Mucosa of descending colon (tissue), 3 donors: ENCODE measurements around the gene MTG1. TPM values are rescaled to one million over a fixed set of nuclear protein-coding genes. Genes with fewer than 3 reads are reported as not detected.
A peak's percentile ranks its signal among the peaks of the same experiment; 100 is the strongest.
"Not testable (repeated sequence)": the region's sequence is repeated elsewhere in the genome, so short reads cannot be mapped to it uniquely, and the experiment has no call there.

Source experiments
- ATAC-seq: fragments of 200-7000 bp; cut with Tn5 transposase; one replicate; pipeline ENCODE4 v1.9.1; 2020; ENCODE audit warnings: mild to moderate bottlenecking, moderate library complexity
- DNase-seq, 3 donors: peaks; one replicate each; pipeline ENCODE4 v3.0.0-alpha.2; 2020
- H3K36me3 ChIP-seq: fragments of 200-600 bp; one replicate; pipeline ENCODE4 v1.8.0; 2021; ENCODE audit warnings: low read depth, mild to moderate bottlenecking
- H3K4me1 ChIP-seq: fragments of 200-600 bp; one replicate; pipeline ENCODE4 v1.8.0; 2021; ENCODE audit warnings: low read depth, mild to moderate bottlenecking
- H3K4me3 ChIP-seq: fragments of 200-600 bp; one replicate; pipeline ENCODE4 v1.8.0; 2021; ENCODE audit warnings: mild to moderate bottlenecking
- H3K9me3 ChIP-seq: fragments of 200-600 bp; one replicate; pipeline ENCODE4 v1.8.0; 2021; ENCODE audit warnings: mild to moderate bottlenecking
- intact Hi-C, 2 donors: fragments of 100-400 bp; cut with DNase I in 1 of 2; cut with micrococcal nuclease in 1 of 2; formaldehyde crosslinking; loops; one replicate each; pipeline versions ENCODE4 v1.11.0 to v1.11.1; 2022; cut with DNase I, micrococcal nuclease
- total RNA-seq, 3 donors: library from RNA; stranded (reverse); fragmentation: NEBNext Ultra II Directional in 2 of 3; extraction: Animal tissue kit (Norgen Biotek cat#: 25700) in 2 of 3; gene quantifications; one replicate each; pipeline versions ENCODE4 v1.2.1 to v1.2.4, GENCODE V29; 2021 to 2023
- TF ChIP-seq, protein P1 (sequence below): fragments of 200-600 bp; IDR thresholded peaks from one replicate; pipeline ENCODE4 v1.8.0; 2022; ENCODE audit warnings: antibody characterized with exemption, mild to moderate bottlenecking
- donor health status: DM: no; HTN: no; CAD: no; lungs with moderate emphysema.
- donor health status: DM: no; HTN: no; CAD: no.
- donor health status: DM: no; HTN: yes; CAD: no.

MTG1 gene
- total RNA-seq, 3 donors from 2014 or later, result 43.6 to 52.7 (median 45.6) TPM

DNA sequence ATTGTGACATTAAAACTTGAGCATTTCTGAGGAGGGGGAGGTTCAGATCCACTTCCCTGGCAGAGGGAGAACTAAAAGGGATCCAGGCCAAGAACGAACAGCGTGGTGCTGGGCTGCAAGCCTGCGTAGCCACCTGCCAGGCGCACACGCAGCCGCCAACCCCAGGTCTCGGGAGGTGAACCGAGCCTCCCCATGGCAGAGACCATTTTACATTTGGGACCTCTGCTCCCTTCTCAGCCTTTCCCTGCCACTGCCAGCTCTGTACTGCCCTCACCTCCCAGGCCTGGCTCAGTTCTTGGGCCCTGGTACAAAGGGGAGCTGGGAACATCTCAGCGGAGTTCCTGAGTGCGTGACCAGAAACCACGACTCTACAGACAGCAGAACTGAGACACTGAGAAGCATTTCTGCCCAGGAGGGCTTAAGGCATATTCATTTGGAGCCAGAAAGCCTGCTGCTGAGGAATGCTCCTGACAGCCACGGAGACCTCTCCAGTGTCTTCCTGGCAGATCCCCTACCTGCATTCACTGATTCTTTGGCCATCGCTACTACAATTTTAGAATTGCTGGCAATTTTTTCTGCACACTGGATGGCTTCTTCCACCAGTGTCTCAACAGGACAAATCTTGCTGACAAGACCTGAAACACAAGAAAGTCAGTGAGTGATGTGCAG, 28.4 kb upstream of the MTG1 start:
- H3K4me1 ChIP-seq, result peaks cover 12% of the 10 kb centered on the region
- H3K36me3 ChIP-seq, result peaks cover 5% of the 10 kb centered on the region
- peak in 1 of 3 donors; percentile 24 for DNase-seq
- no peaks in the 10 kb centered on the region for H3K9me3 ChIP-seq
- no peak for ATAC-seq
- TF ChIP-seq, protein P1, sequence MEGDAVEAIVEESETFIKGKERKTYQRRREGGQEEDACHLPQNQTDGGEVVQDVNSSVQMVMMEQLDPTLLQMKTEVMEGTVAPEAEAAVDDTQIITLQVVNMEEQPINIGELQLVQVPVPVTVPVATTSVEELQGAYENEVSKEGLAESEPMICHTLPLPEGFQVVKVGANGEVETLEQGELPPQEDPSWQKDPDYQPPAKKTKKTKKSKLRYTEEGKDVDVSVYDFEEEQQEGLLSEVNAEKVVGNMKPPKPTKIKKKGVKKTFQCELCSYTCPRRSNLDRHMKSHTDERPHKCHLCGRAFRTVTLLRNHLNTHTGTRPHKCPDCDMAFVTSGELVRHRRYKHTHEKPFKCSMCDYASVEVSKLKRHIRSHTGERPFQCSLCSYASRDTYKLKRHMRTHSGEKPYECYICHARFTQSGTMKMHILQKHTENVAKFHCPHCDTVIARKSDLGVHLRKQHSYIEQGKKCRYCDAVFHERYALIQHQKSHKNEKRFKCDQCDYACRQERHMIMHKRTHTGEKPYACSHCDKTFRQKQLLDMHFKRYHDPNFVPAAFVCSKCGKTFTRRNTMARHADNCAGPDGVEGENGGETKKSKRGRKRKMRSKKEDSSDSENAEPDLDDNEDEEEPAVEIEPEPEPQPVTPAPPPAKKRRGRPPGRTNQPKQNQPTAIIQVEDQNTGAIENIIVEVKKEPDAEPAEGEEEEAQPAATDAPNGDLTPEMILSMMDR, result no peak
- intact Hi-C loops, result no loop called here
- no peak overlapping the region for H3K4me3 ChIP-seq

DNA sequence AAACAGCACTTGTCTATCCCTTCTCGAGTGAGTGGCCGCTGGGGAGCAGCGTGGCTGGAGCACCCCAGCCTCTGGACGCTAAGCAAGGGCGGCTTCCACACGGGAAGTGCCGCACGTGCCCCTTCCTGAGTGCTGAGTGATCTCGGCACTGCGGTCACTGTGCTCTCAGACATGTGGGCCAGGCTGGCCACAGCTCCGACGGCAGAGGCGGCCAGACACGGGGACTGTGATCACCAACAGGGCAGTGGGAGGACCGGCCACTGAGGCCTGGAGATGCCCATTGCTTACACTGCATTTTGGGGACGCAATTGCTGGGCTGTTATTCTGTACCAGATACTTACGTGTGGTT, 27.9 kb upstream of the MTG1 start:
- peak in 1 of 3 donors; percentile 23 for DNase-seq
- Histone ChIP-seq H3K4me3 (no peak overlapping the region), H3K36me3 (peaks cover 5% of the 10 kb centered on the region), H3K4me1 (peaks cover 12% of the 10 kb centered on the region), H3K9me3 (no peaks in the 10 kb centered on the region)
- TF ChIP-seq, protein P1, result no peak
- no peak for ATAC-seq
- intact Hi-C loops, result no loop called here

DNA sequence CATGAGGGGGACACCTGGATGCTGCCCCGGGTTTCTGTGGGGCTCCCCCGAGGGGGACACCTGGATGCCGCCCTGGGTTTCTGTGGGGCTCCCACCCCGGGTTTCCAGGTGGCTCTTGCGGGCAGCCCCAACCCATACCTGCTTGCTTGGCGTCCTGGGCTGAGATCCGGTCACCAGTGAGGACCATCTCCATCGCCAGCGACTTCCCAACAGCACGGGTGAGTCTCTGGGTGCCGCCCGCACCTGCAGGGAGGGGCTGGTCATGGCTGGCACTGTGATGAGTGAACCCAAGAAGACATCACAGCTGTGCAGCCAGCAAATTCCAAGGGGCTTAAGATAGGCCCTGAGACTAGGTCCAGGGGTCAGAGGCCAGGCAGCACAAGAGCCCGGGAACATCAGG, 27.2 kb upstream of the MTG1 start:
- no peak overlapping the region for H3K4me3 ChIP-seq
- peaks cover 5% of the 10 kb centered on the region for H3K36me3 ChIP-seq
- DNase-seq (no peak), ATAC-seq (no peak)
- TF ChIP-seq, protein P1, result no peak
- H3K9me3 ChIP-seq, result no peaks in the 10 kb centered on the region
- intact Hi-C loops, result no loop called here
- H3K4me1 ChIP-seq, result peaks cover 12% of the 10 kb centered on the region

DNA sequence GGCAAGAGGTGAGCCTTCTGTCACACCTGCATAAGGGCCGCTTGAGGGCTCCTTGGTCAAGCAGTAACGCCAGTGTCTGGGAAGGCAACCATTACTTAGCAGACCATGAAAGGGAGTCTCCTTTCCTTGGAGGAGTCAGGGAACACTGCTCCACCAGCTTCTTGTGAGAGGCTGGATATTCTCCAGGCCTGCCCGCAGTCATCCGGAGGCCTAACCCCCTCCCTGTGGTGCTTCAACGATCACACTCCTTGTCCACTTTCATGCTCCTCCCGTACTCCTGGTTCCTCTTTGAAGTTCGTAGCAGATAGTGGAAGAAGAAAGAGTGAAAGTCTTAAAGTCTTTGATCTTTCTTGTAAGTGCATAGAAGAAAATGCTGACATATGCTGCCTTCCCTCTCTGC, 26.5 kb upstream of the MTG1 start:
- H3K4me3 ChIP-seq, H3K9me3 ChIP-seq, H3K36me3 ChIP-seq, ATAC-seq, intact Hi-C loops, DNase-seq: not testable (repeated sequence)
- H3K4me1 ChIP-seq, result peaks cover 16% of the 10 kb centered on the region

DNA sequence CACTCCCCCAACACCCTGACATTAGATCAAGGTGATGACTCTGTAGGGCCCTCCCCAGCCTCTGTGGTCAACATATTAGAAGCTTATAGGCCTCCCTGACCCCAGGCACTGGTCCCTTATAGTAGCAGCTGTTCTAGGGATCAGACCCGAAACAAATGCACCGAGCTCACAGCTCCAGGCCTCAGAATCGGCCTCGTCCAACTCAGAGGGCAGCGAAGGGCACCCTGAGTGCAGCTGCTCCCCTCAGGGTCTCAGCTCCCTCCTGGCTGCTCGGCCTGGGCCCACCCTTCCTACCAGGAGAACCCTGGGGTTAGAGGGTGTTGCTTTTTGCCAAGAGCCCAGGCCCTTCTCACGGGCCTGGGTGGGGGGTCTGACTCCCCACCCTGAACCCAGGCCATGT, 25.8 kb upstream of the MTG1 start:
- TF ChIP-seq, protein P1, result no peak

DNA sequence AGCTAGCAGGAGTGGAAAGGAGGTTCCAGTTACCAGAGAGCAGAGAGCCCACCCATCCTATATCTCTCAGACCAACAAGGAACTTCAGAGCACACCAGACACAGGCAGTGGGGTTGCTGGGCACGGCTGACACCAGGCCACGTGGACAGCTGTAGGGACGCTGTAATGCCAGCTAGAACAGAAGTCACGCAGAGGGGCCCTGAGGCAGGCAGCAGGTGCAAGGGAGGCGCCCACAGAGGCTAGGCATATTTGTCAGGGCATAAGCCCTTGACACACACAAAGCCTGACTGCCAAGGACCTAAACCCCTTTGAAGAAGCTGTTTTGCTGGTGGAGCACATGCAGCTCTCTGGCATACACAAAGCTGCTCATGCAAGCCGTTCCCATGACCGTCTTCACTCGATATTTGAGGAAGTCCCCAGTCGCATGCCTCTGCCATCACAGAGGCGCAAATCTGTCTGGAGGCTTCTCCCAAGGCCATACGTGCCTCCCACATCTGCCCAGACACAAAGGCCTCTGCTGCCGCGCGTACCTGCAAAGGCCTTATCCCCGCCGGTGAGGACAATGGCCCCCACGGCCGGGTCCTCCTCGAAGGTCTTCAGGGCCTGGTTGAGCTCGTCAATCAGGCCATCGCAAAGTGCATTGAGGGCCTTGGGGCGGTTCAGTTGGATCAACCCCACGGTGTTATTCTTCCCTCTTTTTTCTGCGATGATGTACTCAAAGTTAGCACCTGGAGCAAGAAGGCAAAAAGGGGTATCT, 23.7 kb upstream of the MTG1 start:
- peaks cover 5% of the 10 kb centered on the region for H3K36me3 ChIP-seq
- ATAC-seq, result no peak
- TF ChIP-seq, protein P1, result no peak
- DNase-seq, result peak in 1 of 3 donors; percentile 48
- H3K9me3 ChIP-seq, result no peaks in the 10 kb centered on the region
- peaks cover 9% of the 10 kb centered on the region for H3K4me1 ChIP-seq
- H3K4me3 ChIP-seq, result no peak overlapping the region
- intact Hi-C loops, result no loop called here

More for the DNA sequence above, 25.8 kb upstream of the MTG1 start:
- Histone ChIP-seq H3K36me3 (peaks cover 5% of the 10 kb centered on the region), H3K4me1 (peaks cover 16% of the 10 kb centered on the region), H3K9me3 (no peaks in the 10 kb centered on the region), H3K4me3 (no peak overlapping the region)
- ATAC-seq (no peak), DNase-seq (peak in 1 of 3 donors; percentile 19)
- intact Hi-C loops, result no loop called here
